Stimulated activated CD8-positive, alpha-beta memory T cell treated with anti-CD3 and anti-CD28 coated beads, Interleukin-4, amount 100 ng/mL, for 24 hours (primary cell): ENCODE measurements around the gene LGMN.
"Not testable (repeated sequence)": the region's sequence is repeated elsewhere in the genome, so short reads cannot be mapped to it uniquely, and the experiment has no call there.

Experiments
- DNase-seq: peaks from one replicate; pipeline ENCODE4 v3.0.0-alpha.2; 2020; ENCODE audit warnings: low read depth

LGMN gene

GRCh38 chr14:92694807-92695206 is 53.6 kb downstream of the LGMN start:
- no peak for DNase-seq

GRCh38 chr14:92693998-92694795 is 54.2 kb downstream of the LGMN start:
- no peak for DNase-seq

GRCh38 chr14:92692822-92693226 is 55.6 kb downstream of the LGMN start:
- no peak for DNase-seq

GRCh38 chr14:92690171-92691011 is 58.0 kb downstream of the LGMN start:
- DNase-seq, result no peak

GRCh38 chr14:92688434-92689375 is 59.7 kb downstream of the LGMN start:
- DNase-seq, result no peak

GRCh38 chr14:92687681-92688433 is 60.6 kb downstream of the LGMN start:
- DNase-seq, result no peak

GRCh38 chr14:92686900-92687427 is 61.5 kb downstream of the LGMN start:
- peak; percentile 66 for DNase-seq

- DNase-seq, result no peak
Measured at GRCh38 chr14:92686411-92686899, 62.0 kb downstream of the LGMN start.

- no peak for DNase-seq
Measured at GRCh38 chr14:92685784-92686355, 62.6 kb downstream of the LGMN start.

GRCh38 chr14:92684801-92685560 is 63.4 kb downstream of the LGMN start:
- no peak for DNase-seq

- DNase-seq, result no peak
Measured at GRCh38 chr14:92683041-92683440, 65.4 kb downstream of the LGMN start.

GRCh38 chr14:92680781-92681650 is 67.4 kb downstream of the LGMN start:
- DNase-seq, result peak; percentile 64

- DNase-seq, result not testable (repeated sequence)
Measured at GRCh38 chr14:92680330-92680729, 68.1 kb downstream of the LGMN start.

GRCh38 chr14:92679246-92679645 is 69.2 kb downstream of the LGMN start:
- DNase-seq, result no peak

GRCh38 chr14:92678766-92679165 is 69.7 kb downstream of the LGMN start:
- DNase-seq, result no peak

GRCh38 chr14:92677955-92678354 is 70.5 kb downstream of the LGMN start:
- DNase-seq, result no peak

GRCh38 chr14:92677087-92677668 is 71.2 kb downstream of the LGMN start:
- DNase-seq, result peak; percentile 61

GRCh38 chr14:92676403-92677086 is 71.9 kb downstream of the LGMN start:
- DNase-seq, result no peak
